ENCODE data around the gene DOCK7.
"Not testable (repeated sequence)": the region's sequence is repeated elsewhere in the genome, so short reads cannot be mapped to it uniquely, and the experiment has no call there.

The DOCK7 gene

DNA sequence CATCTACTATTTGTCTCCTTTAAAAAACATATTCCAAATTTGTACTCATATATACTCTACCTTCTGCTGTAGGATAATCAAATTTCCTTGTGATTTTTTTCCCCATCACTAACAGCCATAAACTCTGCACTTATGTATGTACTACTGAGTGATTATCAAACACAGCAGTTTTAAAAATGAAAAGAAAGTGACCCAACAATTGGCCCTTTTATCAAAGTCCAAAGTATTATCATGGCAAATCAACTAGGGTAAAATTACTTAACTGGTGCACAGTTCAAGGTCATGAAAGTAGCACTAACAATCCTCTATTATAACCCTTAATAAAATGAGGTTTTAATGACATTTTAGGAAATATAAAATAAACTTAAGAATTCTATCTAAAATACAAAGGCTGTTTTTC lies 79.3 kb downstream of the DOCK7 start:
- DNase-seq, result no peak

GRCh38 chr1:62601457-62601856 lies 86.7 kb downstream of the DOCK7 start:
- DNase-seq, result no peak

- no peak for DNase-seq
Observed at GRCh38 chr1:62599044-62599443, 89.1 kb downstream of the DOCK7 start.

- DNase-seq, result no peak
Observed at GRCh38 chr1:62597281-62597680, 90.9 kb downstream of the DOCK7 start, which contains the start of gene ANGPTL3. Gene ANGPTL3, plus strand, starts transcription at chr1:62597520. Its CDS starts 47 bp downstream, at chr1:62597567.

DNA sequence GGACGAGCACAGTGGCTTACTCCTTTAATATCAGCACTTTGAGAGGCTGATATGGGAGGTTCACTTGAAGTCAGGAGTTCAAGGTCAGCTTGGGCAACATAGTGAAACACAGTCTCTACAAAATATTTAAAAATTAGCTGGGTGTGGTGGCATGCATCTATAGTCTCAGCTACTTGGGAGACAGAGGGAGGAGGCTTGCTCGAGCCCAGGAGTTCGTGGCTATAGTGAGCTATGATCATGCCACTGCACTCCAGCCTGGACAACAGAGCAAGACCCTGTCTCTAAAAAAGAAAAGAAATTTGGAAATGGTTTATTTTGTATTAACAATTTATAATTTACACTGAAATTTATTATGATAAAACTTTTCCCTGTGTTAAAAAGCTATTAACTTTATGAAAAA lies 92.5 kb downstream of the DOCK7 start:
- DNase-seq, result no peak

DNA sequence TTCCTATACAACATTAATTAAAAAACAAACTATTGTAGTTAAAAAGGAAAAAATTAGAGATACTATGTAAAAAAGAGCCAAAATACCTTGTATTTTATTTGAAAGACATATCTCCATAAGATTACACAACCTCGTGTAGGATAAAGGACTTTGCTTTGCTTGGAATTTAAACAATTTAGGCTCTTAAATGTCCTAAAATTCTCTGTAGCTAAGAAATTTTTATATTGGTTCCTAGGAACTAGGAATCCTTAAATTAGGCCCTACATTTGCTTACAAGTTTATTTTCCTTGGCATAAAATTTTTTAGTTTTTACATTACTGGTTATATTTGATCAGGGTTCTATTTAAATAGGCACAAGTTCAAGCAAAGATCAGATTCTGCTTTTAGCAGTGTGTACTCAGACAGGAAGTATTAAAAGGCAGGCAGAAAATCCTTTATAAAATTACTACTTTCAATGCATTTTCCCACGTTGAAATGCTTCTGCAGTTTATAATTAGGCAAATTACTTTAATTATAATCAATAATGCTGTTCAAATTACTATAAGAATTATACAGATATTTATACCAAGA lies 94.3 kb downstream of the DOCK7 start:
- DNase-seq, result no peak

DNA sequence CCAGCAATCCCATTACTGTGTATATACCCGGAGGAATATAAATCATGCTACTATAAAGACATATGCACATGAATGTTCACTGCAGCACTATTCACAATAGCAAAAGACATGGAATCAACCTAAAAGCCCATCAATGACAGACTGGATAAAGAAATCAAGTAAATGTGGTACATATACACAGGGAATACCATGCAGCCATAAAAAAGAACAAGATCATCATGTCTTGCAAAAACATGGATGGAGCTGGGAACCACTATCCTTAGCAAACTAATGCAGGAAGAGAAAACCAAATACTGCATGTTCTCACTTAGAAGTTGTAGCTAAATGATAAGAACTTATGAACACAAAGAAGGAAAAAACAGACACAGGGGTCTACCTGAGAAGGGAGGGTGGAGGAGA lies 97.2 kb downstream of the DOCK7 start:
- no peak for DNase-seq

- DNase-seq, result no peak
Observed at GRCh38 chr1:62590255-62590969, 97.8 kb downstream of the DOCK7 start.

GRCh38 chr1:62589321-62589720 lies 98.9 kb downstream of the DOCK7 start:
- no peak for DNase-seq

DNA sequence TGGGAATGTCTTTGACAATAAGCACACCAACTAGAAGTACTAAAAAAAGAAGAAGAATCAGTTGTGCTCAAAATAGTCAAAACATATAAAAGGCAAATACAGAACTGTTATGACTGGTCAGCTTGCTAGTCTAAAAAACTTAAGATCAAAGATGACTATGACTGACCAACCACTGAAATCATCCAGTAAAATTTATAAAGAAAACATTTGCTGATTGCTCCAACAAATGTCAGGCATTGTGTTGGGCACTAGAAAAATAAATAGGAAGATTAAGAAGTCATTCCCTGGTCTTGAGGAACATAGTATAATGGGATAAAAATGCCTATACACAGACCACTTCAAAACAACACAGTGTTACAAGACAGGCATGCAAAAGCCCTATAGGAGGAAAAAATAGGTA lies 100.2 kb downstream of the DOCK7 start:
- no peak for DNase-seq

DNA sequence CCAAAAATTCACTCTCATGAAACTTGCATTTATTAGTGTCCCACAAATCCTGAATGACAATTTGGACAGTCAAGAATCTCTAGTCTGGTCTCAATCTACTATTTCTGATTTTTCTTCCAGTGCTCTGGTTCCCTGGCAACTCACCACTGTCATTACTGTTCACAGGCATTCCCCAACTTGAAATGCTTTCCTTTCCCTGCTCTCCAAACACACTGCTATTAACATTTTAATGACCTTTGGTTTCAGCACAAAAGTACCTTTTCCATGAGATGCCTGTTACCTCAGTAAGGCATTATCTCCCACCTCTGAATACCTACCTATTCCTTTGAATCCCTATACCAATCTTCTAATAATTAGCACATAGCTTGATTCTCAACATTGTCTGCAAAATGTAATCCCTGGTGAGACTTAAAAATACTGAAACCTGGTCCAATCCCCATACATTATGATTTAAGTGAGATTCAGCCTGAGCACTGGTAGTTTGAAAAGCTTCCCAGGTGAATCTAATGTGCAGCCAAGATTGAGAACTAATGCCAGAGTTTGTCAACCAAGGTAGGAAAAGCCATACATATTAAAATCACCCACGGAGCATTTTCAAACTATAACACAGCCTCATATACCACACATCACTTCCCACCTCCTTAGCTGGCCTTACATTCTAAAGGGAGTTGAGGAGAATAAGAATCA lies 102.6 kb downstream of the DOCK7 start:
- DNase-seq, result no peak

GRCh38 chr1:62573675-62574074 lies 114.5 kb downstream of the DOCK7 start:
- no peak for DNase-seq

DNA sequence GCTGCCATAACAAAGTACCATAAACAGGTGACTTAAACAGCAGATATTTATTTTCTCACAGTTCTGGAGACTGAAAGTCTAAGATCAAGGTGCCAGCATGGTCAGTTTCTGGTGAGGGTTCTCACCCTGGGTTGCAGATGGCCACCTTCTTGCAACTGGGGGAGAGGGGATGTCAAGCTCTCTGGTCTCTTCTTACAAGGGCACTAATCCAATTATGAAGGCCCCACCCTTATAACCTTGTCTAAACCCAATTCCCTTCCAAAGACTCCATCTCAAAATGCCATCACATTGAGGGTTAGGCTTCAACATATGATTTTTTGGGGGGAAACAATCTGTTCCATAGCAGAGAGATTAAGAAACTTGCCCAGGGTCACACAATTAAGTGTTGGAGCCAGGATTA lies 115.7 kb downstream of the DOCK7 start:
- no peak for DNase-seq

DNA sequence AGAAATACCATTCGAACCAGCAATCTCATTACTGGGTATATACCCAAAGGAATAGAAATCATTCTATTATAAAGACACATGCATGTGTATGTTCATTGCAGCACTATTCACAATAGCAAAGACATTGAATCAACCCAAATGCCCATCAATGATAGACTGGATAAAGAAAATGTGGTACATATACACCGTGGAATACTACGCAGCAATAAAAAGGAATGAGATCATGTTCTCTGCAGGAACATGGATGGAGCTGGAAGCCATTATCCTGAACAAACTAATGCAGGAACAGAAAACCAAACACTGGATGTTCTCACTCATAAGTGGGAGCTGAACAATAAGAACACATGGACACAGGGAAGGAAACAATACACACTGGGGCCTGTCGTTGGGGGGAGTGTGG lies 116.7 kb downstream of the DOCK7 start:
- not testable (repeated sequence) for DNase-seq

- DNase-seq, result not testable (repeated sequence)
Observed at GRCh38 chr1:62567926-62568325, 120.3 kb downstream of the DOCK7 start.

- not testable (repeated sequence) for DNase-seq
Observed at GRCh38 chr1:62567182-62567581, 121.0 kb downstream of the DOCK7 start.

DNA sequence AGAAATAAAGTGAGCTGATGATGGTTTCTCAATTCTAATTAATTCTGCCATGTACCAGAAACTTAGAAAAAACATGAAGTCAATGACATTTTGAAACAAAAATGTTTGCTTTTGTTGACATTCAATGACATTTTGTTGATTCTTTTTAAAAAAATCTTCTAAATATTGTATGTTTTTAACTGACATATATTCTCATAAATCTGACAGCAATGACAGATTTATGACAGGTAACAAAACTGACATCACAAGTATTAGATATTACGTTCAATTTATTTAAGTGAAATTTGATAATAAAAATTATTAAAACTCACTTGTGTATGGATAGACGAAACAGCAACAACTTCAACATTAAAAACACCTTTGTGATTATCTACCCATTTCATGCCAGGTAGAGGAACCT lies 126.9 kb downstream of the DOCK7 start:
- no peak for DNase-seq

DNA sequence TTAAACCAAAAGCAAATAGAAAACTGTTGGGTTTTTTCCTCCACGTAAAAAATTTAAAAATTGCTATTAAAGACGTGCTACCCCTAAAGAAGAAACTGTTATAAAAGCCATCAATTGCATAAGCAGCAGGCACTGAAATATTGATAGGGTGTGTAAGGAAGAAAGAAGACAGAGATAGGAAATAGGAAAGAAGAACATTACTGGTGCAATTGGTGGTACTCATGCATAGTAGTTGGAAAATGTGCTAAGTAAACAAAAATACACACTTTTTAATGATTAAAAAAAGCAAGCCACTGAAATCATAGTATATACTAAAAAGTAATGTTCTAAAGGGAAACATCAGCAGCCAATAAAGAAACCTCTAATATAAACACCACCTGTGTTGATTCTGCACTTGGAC lies 143.6 kb downstream of the DOCK7 start:
- DNase-seq, result no peak

DNA sequence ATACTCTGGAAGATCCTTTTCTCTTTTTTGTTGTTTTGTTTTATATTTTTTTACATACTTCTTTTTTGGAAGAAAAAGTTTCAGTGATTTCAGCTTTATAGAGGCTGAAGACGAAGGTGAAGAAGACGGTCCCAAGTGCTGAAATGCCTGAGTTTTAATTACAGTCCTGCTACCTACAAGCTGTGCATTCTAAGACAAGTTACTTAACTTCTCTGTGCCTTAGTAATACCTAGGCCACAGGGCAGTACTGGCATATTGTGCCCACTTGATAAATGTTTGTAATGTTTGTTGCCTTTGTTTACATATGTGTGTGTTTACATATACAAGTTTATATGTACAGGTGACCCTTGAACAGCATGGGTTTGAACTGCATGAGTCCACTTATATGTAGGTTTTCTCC lies 147.1 kb downstream of the DOCK7 start:
- no peak for DNase-seq

DNA sequence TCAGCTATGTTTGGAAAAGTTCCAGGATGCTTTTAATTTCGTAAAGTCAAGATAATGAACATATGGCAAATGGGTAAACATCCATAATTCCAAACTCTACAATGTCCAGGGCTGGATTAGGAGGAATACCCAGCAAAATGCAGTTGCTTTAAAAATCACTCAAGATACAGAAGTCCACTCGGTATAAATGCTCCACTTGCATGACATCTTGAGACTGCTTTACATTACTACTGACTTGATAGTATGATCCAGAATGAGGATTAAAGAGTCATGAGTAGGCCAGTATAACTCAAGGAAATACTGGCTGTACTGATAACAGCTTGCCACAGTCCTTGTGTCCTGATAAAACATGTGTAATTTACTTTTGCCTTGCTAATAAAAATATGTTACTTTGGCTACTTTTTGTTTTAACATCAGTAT lies 149.1 kb downstream of the DOCK7 start:
- no peak for DNase-seq

DNA sequence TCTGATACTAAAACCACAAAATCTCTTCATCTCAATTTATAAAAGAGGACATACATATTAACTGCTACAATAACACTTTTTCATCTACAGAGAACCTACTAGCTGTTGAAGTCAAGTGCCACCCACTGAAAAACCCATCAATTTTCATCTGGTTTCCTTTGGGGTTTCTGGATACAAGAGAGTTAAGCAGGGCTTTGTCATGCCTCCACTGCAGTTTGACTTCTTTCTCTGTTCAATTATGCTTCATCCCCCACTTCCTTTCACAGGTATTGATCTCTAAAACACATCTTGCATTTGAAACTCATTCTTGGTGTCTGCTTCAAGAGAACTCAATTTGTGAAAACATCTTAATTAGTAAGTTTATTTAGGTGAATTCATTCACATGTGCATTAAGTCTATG lies 151.3 kb downstream of the DOCK7 start:
- no peak for DNase-seq

DNA sequence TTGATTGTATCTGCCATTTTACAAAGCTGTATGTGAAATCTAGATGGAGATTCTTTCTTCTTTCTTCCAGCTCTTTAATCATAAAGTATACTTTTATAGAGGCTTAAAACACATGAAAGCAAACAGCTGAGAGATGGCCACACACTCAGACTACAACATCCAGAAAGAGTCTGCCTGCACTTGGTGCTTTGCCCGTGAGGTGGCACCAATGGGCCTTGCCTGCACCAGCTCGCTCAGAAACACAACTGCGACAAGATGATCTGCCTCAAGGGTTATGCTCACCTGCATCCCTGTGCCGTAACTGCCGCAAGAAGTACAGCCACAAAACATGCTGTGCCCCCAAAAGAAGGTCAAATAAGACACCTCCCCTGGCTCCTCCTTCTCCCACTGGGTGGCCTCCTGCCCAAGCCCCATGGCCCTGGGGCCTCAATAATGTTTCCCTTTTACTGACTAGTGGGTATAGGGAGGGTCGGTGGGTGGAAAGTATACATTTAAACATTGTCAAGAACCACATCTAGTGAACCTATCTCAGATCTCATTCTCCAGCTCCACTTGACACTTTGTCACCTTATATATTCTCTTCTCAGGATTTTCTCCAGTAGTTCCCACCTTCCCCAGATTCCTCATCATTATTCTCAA lies 157.6 kb downstream of the DOCK7 start:
- DNase-seq, result no peak

GRCh38 chr1:62529227-62529626 lies 159.0 kb downstream of the DOCK7 start:
- no peak for DNase-seq

DNA sequence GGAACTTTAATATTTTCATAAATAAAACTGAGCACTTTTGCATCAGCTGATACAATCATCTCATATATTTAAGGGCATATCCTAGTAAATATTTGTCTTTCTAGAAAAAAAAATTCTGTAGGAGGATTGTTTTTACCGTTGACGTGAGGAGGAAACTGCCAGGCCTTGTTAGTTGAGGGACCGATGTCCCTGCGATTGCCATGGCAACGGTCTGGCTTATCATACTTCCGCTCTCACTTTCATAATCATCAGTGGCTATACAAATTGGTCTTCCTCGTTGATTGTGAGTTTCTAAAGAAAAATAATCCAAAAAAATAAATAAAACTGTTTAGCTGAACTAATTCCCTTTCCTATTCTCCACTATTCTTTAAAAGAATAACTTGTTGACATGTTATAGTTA lies 160.2 kb downstream of the DOCK7 start:
- no peak for DNase-seq
